Neural crest cell (in vitro differentiated cells): ENCODE measurements around the gene AQP7. TPM values are rescaled to one million over a fixed set of nuclear protein-coding genes. Genes with fewer than 3 reads are reported as not detected.
A peak's percentile ranks its signal among the peaks of the same experiment; 100 is the strongest.

Source experiments
- DNase-seq: peaks from one replicate; pipeline ENCODE4 v3.0.0; 2021; ENCODE audit warnings: low read depth, mixed read lengths, low spot score
- H3K27ac Mint-ChIP-seq: one replicate; pipeline ENCODE4 v1.8.0; 2021; ENCODE audit warnings: mild to moderate bottlenecking, mixed read lengths; ENCODE audit not compliant: unreplicated experiment
- H3K27me3 Mint-ChIP-seq: 2 replicates; pipeline ENCODE4 v1.8.0; 2021; ENCODE audit warnings: low read depth, mild to moderate bottlenecking, mixed read lengths
- H3K36me3 Mint-ChIP-seq: 2 replicates; pipeline ENCODE4 v1.8.0; 2021; ENCODE audit warnings: low read depth, mild to moderate bottlenecking, mixed read lengths
- H3K4me1 Mint-ChIP-seq: 2 replicates; pipeline ENCODE4 v1.8.0; 2021; ENCODE audit warnings: mixed read lengths
- H3K4me3 Mint-ChIP-seq: one replicate; pipeline ENCODE4 v1.8.0; 2021; ENCODE audit warnings: mild to moderate bottlenecking, mixed read lengths
- H3K9me3 Mint-ChIP-seq: 2 replicates; pipeline ENCODE4 v1.8.0; 2021; ENCODE audit warnings: mixed read lengths
- total RNA-seq: library from RNA; stranded (reverse); gene quantifications from 2 replicates; pipeline ENCODE4 v1.2.1, GENCODE V29; 2021
- TF ChIP-seq, protein P1 (sequence below): fragments of 200-600 bp; sonication (generic); conservative IDR thresholded peaks from 2 replicates; pipeline ENCODE4 v1.5.0; 2021; ENCODE audit warnings: antibody characterized with exemption, mild to moderate bottlenecking

Gene AQP7
- total RNA-seq, 1 donor from 2014 or later, result 0.98 TPM

DNA sequence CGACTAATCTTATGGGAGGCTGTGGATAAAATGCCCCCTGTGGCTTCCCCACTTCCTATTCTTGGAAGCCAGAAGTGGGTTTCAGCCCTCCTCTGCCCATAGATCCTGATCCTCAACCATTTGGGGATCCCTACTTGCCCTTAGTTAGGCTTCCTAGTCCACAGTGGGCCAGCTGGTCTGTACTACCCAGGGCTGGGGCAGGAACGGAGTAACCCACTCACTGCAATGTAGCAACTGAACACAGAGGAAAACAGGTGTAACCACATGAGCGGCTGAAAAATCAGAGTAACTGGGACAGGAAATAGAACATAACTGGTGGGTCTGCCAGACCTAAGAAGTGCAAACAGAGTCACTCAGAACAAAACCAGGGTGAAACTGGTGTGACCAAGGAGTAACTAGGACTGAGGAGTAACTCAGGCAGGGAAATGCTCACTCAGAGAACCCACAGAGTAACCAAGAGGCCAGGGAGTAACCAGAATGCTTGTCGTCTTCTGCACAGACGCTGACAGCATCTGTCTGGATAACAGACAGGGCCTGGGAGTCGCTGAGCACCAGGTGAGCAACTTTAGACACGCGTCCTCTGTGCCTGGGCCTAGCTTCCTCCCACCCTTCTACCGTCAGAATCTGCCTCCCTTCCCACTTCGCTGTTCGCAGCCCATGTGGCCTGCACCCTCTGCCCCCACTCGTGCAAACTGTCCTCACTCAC, 44.0 kb upstream of the AQP7 start:
- Mint-ChIP-seq H3K27ac (no peak overlapping the region), H3K4me1 (peaks cover 15% of the 10 kb centered on the region), H3K36me3 (no peaks in the 10 kb centered on the region), H3K4me3 (peak overlapping the region; percentile 80), H3K9me3 (no peaks in the 10 kb centered on the region), H3K27me3 (peaks cover 13% of the 10 kb centered on the region)
- TF ChIP-seq, protein P1, sequence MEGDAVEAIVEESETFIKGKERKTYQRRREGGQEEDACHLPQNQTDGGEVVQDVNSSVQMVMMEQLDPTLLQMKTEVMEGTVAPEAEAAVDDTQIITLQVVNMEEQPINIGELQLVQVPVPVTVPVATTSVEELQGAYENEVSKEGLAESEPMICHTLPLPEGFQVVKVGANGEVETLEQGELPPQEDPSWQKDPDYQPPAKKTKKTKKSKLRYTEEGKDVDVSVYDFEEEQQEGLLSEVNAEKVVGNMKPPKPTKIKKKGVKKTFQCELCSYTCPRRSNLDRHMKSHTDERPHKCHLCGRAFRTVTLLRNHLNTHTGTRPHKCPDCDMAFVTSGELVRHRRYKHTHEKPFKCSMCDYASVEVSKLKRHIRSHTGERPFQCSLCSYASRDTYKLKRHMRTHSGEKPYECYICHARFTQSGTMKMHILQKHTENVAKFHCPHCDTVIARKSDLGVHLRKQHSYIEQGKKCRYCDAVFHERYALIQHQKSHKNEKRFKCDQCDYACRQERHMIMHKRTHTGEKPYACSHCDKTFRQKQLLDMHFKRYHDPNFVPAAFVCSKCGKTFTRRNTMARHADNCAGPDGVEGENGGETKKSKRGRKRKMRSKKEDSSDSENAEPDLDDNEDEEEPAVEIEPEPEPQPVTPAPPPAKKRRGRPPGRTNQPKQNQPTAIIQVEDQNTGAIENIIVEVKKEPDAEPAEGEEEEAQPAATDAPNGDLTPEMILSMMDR, result no peak
- DNase-seq, result no peak

DNA sequence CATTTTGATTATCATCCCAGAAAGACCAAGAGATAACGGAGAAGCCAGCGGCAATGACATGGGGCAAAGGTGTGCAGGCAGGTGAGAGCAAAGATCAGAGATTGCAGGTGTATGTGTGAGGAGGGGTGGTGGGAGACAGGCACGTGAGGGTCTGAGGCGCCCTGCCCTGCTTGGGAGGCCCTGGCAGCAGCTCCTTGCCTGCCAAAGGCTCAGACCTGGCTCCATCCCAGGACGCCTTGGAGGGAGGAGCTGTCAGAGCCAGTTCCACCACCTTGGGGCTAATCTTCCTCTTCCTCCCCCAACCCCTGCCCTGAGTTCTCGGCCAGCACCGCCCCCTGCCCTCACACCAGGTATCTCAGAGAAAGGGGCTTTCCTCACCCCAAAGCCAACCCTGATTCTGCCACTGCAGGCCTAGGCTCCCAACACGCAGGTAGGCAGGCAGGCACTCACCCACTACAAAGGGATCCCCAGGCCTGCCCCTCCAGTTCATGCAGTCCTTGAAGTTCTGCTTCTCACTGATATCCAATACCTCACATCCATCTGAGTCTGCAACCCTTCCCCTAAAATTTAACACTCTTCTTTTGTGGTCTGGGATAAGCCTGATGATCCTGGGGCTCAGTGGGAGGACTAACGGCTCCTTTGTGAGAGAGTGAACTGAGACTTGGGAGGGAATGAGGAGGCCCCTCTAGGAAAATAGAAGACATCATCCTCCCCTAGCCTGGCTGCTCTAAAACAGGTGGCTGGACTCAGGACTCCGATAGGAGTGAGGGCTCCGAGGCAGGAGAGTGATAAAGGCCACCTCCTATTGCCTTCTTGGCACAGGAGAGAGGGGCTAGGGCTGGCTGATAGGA, 43.2 kb upstream of the AQP7 start:
- no peak overlapping the region for H3K27ac Mint-ChIP-seq
- H3K9me3 Mint-ChIP-seq, result no peaks in the 10 kb centered on the region
- peak overlapping the region; percentile 80 for H3K4me3 Mint-ChIP-seq
- H3K4me1 Mint-ChIP-seq, result peaks cover 15% of the 10 kb centered on the region
- no peaks in the 10 kb centered on the region for H3K36me3 Mint-ChIP-seq
- TF ChIP-seq, protein P1, result no peak
- DNase-seq, result no peak
- H3K27me3 Mint-ChIP-seq, result peaks cover 13% of the 10 kb centered on the region

DNA sequence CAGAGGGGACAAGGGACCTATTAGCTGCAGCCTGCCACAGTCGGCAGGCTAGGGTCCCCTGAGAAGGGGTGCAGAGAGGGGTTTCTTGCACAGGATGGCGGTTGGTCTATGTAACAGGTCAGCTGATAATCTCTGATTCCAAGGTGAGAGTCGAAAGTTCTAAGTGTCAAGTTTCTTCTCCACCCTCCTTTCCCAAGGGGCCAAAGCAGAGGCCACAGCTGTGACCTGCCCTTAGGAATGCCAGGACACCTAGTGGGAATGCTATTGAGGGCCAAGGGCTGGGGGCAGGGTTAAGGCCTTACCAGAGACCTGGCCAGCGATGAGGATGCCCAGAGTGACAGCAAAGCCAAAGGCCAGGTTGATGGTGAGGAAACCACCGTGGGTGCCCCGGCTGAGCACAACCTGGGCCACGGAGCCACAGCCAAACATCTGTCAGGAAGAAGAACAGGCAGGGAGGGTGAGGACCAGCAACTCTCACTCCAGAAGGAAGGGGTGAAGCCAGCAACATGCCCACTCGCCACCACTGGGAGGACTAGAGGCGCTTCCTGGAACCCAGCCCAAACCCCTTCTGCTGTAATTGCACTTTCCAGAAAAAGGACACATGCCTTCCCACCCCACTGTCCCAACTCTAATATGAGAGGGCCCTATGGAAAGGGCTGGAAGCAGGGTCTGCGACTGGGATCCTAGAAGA, 41.2 kb upstream of the AQP7 start:
- Mint-ChIP-seq H3K27me3 (peaks cover 13% of the 10 kb centered on the region), H3K27ac (no peak overlapping the region), H3K9me3 (no peaks in the 10 kb centered on the region), H3K36me3 (no peaks in the 10 kb centered on the region), H3K4me3 (no peak overlapping the region), H3K4me1 (peaks cover 15% of the 10 kb centered on the region)
- DNase-seq, result no peak
- TF ChIP-seq, protein P1, result no peak

DNA sequence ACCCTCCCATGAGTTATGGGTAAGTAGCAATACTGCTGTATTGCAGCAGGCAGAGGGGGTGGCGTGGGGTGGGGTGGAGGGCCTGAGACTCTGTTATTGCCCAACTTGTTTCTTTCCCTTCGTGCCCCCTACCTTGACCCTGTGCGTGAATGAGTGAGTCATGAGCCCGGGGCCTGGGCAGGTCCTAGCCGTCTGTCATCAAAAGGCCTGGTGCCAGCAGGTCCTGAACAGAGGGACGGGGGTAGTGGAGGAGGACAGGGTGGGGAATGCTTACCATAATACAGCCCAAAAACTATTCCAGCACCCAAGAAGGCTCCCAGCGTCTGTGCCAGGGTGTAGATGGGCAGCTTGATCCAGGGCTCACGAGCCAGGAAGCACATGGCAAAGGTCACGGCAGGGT, 40.7 kb upstream of the AQP7 start:
- DNase-seq, result no peak
- H3K27ac Mint-ChIP-seq, result no peak overlapping the region
- no peaks in the 10 kb centered on the region for H3K36me3 Mint-ChIP-seq
- TF ChIP-seq, protein P1, result no peak
- H3K4me1 Mint-ChIP-seq, result peaks cover 15% of the 10 kb centered on the region
- no peaks in the 10 kb centered on the region for H3K9me3 Mint-ChIP-seq
- H3K27me3 Mint-ChIP-seq, result peaks cover 13% of the 10 kb centered on the region
- H3K4me3 Mint-ChIP-seq, result no peak overlapping the region

DNA sequence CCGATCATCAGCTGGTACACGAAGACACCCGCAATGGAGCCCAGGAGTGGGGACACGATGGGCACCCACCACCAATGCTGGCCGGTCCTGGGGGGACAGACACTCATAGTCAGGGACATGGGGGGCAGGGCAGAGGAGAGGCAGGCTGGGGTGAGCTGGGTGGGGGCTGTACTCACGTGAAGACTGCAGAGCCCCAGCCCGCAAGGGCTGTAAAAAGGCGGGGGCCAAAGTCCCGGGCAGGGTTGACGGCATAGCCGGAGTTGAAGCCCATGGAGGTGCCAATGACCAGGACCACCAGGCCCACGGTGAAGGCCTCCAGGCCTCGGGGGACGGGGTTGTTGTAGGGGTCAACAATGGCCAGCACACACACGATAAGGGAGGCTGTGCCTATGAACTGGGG, 39.8 kb upstream of the AQP7 start:
- no peak for DNase-seq
- H3K4me3 Mint-ChIP-seq, result no peak overlapping the region
- H3K9me3 Mint-ChIP-seq, result no peaks in the 10 kb centered on the region
- peaks cover 11% of the 10 kb centered on the region for H3K4me1 Mint-ChIP-seq
- no peak overlapping the region for H3K27ac Mint-ChIP-seq
- H3K27me3 Mint-ChIP-seq, result peaks cover 9% of the 10 kb centered on the region
- no peaks in the 10 kb centered on the region for H3K36me3 Mint-ChIP-seq
- TF ChIP-seq, protein P1, result no peak
